Common myeloid progenitor, CD34-positive (primary cell): ENCODE measurements around the gene TRIM73. TPM values are rescaled to one million over a fixed set of nuclear protein-coding genes. Genes with fewer than 3 reads are reported as not detected.
"Not testable (repeated sequence)": the region's sequence is repeated elsewhere in the genome, so short reads cannot be mapped to it uniquely, and the experiment has no call there.

Source experiments
- CTCF ChIA-PET: fragments of 350-600 bp; sonication (Branson Sonifier 250); formaldehyde crosslinking; loops from one replicate; lab custom pipeline; 2021; ENCODE audit warnings: antibody characterized with exemption; lab: Charles Lee
- POLR2A ChIA-PET: fragments of 350-600 bp; sonication (Branson Sonifier 250); formaldehyde crosslinking; loops from one replicate; lab custom pipeline; 2021; ENCODE audit warnings: antibody characterized with exemption; lab: Charles Lee
- DNase-seq, 3 donors: peaks; one replicate each; pipeline versions ENCODE4 v3.0.0 to v3.0.0-alpha.2; 2013
- H3K27ac ChIP-seq, 2 experiments: 1 replicate in 1 of 2; 2 replicates in 1 of 2; pipeline ENCODE4 v1.7.0; 2013; ENCODE audit warnings: inconsistent platforms in 2 of 2, low read length in 2 of 2, mild to moderate bottlenecking in 2 of 2, low read depth in 1 of 2, moderate library complexity in 1 of 2; ENCODE audit not compliant: severe bottlenecking in 2 of 2, insufficient read depth in 1 of 2, poor library complexity in 1 of 2
- H3K27me3 ChIP-seq, 5 experiments: replicated peaks in 2 of 5; 1 replicate in 3 of 5; 2 replicates in 2 of 5; pipeline versions ENCODE4 v1.6.1 to v1.7.0; 2013; ENCODE audit warnings: low read length in 4 of 5, mild to moderate bottlenecking in 2 of 5, moderate library complexity in 2 of 5, inconsistent platforms in 1 of 5; ENCODE audit not compliant: insufficient read depth in 5 of 5, control insufficient read depth in 4 of 5
- H3K36me3 ChIP-seq, 4 experiments: 1 replicate in 2 of 4; 2 replicates in 2 of 4; pipeline versions ENCODE4 v1.6.1 to v1.7.0; 2013; ENCODE audit warnings: low read length in 3 of 4, control low read depth in 1 of 4, mild to moderate bottlenecking in 1 of 4; ENCODE audit not compliant: control insufficient read depth in 4 of 4, insufficient read depth in 4 of 4
- H3K4me1 ChIP-seq, 4 experiments: 1 replicate in 3 of 4; 2 replicates in 1 of 4; pipeline versions ENCODE4 v1.6.1 to v1.7.1; 2013; ENCODE audit warnings: low read length in 3 of 4, mild to moderate bottlenecking in 3 of 4, control low read depth in 1 of 4, inconsistent platforms in 1 of 4, moderate library complexity in 1 of 4; ENCODE audit not compliant: control insufficient read depth in 4 of 4, insufficient read depth in 4 of 4; ENCODE audit errors: control extremely low read depth in 1 of 4
- H3K4me3 ChIP-seq, 7 experiments: 1 replicate in 4 of 7; 2 replicates in 3 of 7; pipeline versions ENCODE4 v1.5.1 to v1.7.0; 2013; ENCODE audit warnings: mild to moderate bottlenecking in 7 of 7, low read length in 6 of 7, moderate library complexity in 6 of 7, inconsistent platforms in 2 of 7, low read depth in 2 of 7, control low read depth in 1 of 7; ENCODE audit not compliant: insufficient read depth in 4 of 7, control insufficient read depth in 1 of 7; ENCODE audit errors: extremely low read depth in 1 of 7
- H3K9me3 ChIP-seq, 5 experiments: 1 replicate in 4 of 5; 2 replicates in 1 of 5; pipeline versions ENCODE4 v1.6.1 to v1.7.1; 2013; ENCODE audit warnings: low read length in 4 of 5, mild to moderate bottlenecking in 2 of 5, inconsistent platforms in 1 of 5, low read depth in 1 of 5, moderate library complexity in 1 of 5; ENCODE audit not compliant: control insufficient read depth in 4 of 5, insufficient read depth in 2 of 5; ENCODE audit errors: control extremely low read depth in 1 of 5
- WGBS: methylation state at CpG from one replicate; pipeline ENCODE4 v1.1.5; 2013; ENCODE audit not compliant: insufficient coverage; 5-methylcytosine and 5-hydroxymethylcytosine counted together
- polyA plus RNA-seq: library from polyadenylated mRNA; unstranded; fragments of 120-200 nt; gene quantifications from one replicate; pipeline ENCODE4 v1.2.1, GENCODE V29; 2013

The TRIM73 gene
- polyA plus RNA-seq = 23.4 TPM

DNA sequence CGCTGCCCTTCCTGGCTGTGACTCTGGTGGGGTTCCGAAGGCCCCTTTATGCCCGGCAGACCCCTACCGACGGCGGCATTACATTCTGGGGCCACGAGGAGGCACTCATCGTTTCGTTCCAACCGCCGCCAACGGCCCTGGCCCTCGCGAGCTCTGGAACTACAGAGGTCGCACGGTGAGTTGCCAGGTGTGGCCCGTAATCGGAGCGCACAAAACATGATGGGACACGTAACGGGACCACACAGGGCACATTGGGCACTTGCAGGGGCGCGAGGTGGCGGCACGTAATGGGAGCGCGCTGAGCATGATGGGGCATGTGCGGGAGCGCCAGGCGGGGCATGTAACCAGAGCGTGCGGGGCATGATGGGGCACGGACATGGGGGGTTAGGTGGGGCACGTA is at the start of gene TRIM73:
Gene TRIM73, plus strand, starts transcription at position 301 of the 400 bp plus-strand sequence. CDS start 3,305 bp downstream, outside the sequence.
- POLR2A ChIA-PET, H3K27ac ChIP-seq, CTCF ChIA-PET, H3K4me1 ChIP-seq, DNase-seq, H3K4me3 ChIP-seq, H3K27me3 ChIP-seq, H3K9me3 ChIP-seq, H3K36me3 ChIP-seq: not testable (repeated sequence)
- no CpG with 5 or more reads among the region's 34 CpGs for WGBS

DNA sequence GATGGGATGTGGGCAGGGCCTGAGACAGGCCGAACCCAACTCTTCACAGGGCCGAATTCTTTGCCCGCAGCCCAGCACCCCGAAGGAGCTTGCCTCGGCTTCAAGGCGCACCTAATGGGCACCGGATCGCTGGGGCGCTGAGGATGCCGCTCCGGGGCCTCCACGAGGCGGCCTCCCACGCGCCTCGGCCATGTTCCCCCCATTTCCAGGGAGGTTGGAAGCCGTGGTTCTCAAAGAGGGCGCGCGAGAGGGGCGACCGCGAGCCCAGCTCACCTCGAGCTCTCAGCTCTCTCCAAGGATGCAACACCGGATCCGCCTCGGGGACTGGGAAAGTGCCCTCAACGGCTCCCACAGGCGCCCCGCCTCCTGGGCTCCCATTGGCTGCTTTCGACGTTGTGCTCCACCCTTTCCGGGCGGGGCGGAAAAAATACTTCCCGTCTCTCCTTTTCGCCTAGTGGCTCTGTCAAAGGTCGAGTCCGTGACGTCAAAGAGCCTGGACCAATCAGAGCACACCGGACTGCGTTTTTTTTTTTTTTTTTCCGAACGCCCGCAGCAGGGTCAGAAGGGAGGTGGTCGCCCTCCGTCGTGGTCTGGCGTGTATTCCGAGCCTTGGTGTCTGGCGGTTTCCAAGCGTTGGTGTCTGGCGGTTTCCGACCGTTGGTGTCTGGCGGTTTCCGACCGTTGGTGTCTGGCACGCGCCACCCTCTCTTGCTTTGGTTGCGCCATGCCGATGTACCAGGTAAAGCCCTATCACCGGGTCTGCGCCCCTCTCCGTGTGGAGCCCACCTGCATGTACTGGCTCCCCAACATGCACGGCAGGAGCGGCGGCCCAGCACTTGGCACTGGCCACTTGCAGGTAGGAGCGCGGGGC is 36.5 kb upstream of the TRIM73 start:
- H3K9me3 ChIP-seq, H3K36me3 ChIP-seq, CTCF ChIA-PET, H3K27me3 ChIP-seq, POLR2A ChIA-PET, H3K4me1 ChIP-seq: not testable (repeated sequence)
- peak; percentile 73 to 84 (median 73) for DNase-seq
- Histone ChIP-seq H3K27ac (peak overlapping the region in 1 of 2 experiments; percentile 54), H3K4me3 (peak overlapping the region in 2 of 7 experiments; percentile 20 to 36)
- WGBS = no CpG with 5 or more reads among the region's 70 CpGs

DNA sequence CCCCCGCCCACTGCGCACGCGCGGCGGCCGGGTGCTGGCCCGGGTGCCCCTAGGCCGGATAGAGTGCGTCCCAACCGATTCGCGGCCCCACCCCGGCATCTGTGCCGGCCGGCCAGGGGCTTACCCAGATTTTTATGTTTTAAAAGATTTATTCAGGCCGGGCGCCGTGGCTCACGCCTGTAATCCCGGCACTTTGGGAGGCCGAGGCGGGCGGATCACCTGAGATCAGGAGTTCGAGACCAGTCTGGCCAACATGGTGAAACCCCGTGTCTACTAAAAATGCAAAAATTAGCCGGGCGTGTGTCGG is 35.9 kb upstream of the TRIM73 start:
- CTCF ChIA-PET, H3K27me3 ChIP-seq, H3K9me3 ChIP-seq, DNase-seq, H3K36me3 ChIP-seq, POLR2A ChIA-PET, H3K4me1 ChIP-seq: not testable (repeated sequence)
- WGBS = no CpG with 5 or more reads among the region's 29 CpGs
- Histone ChIP-seq H3K4me3 (peak overlapping the region in 1 of 7 experiments; percentile 36), H3K27ac (peak overlapping the region in 1 of 2 experiments; percentile 54)

DNA sequence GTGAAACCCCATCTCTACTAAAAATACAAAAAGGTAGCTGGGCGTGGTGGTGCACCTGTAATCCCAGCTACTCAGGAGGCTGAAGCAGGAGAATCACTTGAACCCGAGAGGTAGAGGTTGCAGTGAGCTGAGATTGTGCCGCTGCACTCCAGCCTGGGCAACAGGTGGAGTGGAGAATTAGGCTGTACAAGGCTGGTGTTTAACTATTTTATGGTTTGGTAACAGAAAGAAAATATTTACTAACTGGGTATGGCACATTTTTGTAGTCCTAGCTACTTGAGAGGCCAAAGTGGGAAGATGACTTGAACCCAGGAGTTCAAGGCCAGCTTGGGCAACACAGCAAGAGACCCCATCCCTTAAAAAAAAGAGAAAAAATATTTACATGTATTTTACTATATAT is 31.4 kb upstream of the TRIM73 start:
- no CpG with 5 or more reads among the region's 3 CpGs for WGBS
- H3K27ac ChIP-seq, H3K4me3 ChIP-seq, DNase-seq, H3K36me3 ChIP-seq, H3K4me1 ChIP-seq, H3K27me3 ChIP-seq, POLR2A ChIA-PET, H3K9me3 ChIP-seq, CTCF ChIA-PET: not testable (repeated sequence)

DNA sequence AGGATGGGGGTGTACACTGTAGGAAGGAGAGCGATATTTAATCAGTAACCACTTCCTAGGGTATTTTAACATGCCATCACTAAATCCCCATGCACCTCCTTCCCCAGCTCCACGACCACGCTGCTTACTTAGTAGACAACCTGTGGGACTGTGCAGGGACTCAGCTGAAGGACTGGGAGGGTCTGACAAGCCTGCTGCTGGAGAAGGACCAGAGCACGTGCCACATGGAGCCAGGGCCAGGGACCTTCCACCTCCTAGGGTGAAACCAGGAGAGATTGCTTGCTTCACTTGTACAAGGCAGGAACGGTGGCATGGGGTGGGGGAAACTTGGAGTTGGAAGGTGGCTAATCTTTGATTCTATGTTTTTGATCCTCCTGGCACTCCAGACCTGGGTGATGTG is 28.8 kb upstream of the TRIM73 start:
- POLR2A ChIA-PET, DNase-seq, H3K9me3 ChIP-seq, H3K4me3 ChIP-seq, H3K36me3 ChIP-seq, H3K4me1 ChIP-seq, H3K27ac ChIP-seq, H3K27me3 ChIP-seq, CTCF ChIA-PET: not testable (repeated sequence)
- no CpG with 5 or more reads among the region's 5 CpGs for WGBS

DNA sequence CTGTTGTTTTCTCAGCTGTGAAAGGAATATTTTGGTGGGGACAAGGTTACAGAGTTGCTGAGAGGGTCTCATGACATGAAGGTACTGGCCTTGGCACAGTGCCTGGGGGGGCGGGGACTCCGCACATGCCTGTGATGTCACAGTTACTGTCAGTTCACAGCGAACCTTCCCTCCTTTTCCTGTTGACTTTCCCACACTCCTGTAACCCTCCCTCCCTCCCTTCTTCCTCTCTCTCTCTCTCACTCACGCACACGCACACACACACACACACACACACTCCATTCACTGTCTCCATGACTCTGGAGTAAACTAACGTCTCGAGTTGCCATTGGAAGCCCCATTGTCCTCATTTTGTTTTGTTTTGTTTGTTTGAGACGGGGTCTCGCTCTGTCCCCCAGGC is 28.1 kb upstream of the TRIM73 start:
- H3K4me3 ChIP-seq, H3K27me3 ChIP-seq, H3K9me3 ChIP-seq, CTCF ChIA-PET, H3K4me1 ChIP-seq, H3K36me3 ChIP-seq, DNase-seq, POLR2A ChIA-PET, H3K27ac ChIP-seq: not testable (repeated sequence)
- WGBS = no CpG with 5 or more reads among the region's 9 CpGs

DNA sequence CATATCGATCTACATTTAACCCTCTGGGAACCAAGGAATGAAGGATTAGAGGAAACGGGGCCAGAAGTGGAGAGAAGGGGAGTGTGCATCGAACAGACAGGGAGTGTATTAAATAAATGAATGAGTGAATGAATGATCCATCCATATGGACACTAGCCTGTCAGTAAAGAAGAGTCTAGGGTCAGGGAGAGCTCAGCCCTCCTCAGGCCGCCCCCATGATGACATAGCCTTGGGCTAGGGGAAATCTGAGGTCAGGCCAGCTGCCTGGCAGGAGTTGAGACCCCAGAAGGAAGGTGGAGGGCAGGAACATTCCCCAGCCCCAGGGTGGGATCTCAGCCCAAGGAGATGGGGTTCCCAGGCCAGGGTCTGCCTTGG is 21.3 kb upstream of the TRIM73 start:
- H3K4me1 ChIP-seq, H3K4me3 ChIP-seq, H3K27me3 ChIP-seq, H3K36me3 ChIP-seq, POLR2A ChIA-PET, H3K9me3 ChIP-seq, DNase-seq, CTCF ChIA-PET, H3K27ac ChIP-seq: not testable (repeated sequence)
- WGBS = no CpG with 5 or more reads among the region's 4 CpGs
